ENCODE results near the gene DISP3. TPM values are rescaled to one million over a fixed set of nuclear protein-coding genes. Genes with fewer than 3 reads are reported as not detected.

Gene DISP3
- total and polyA plus RNA-seq, 2 of the 4 experiments (the other 2 are of a cell fraction): 0.05 TPM; not detected in 1

- no peaks in the 10 kb centered on the region for H3K79me1 ChIP-seq (ENCODE audit: low read depth in 1 of 2, low read length in 2 of 2)
- no peak overlapping the region for H2BK15ac ChIP-seq (ENCODE audit: low read depth, low read length)
- no peak overlapping the region for H3K9ac ChIP-seq (ENCODE audit: low read depth, low read length)
- no peak overlapping the region for H3K27ac ChIP-seq (ENCODE audit: insufficient read depth, low read length)
- H3K9me1 ChIP-seq (ENCODE audit: insufficient read depth, low read length): no peaks in the 10 kb centered on the region
- H3K4me3 ChIP-seq (ENCODE audit: insufficient read depth, low read depth, low read length): no peak overlapping the region
- H2BK20ac ChIP-seq (ENCODE audit: low read depth, low read length): no peak overlapping the region
- H2AK9ac ChIP-seq (replicated peaks; ENCODE audit: low read depth, low read length, poor library complexity): no peak overlapping the region
- 73% methylated on average over 4 of the region's 15 CpGs; no CpG with 5 or more reads in 1 of the 2 experiments for WGBS, 2 experiments (ENCODE audit: extremely low coverage in 2 of 2, insufficient read length in 1 of 2)
- dilution Hi-C loops (cut with HindIII; ENCODE audit: low sequenced_read_pairs, unreplicated experiment) (no loop called here), in situ Hi-C loops (cut with MboI; ENCODE audit: low sequenced_read_pairs) (no loop called here), intact Hi-C loops (cut with micrococcal nuclease) (no loop called here)
- H3K14ac ChIP-seq (replicated peaks; ENCODE audit: low read depth, low read length): no peak overlapping the region
- no peak overlapping the region for H3K18ac ChIP-seq (ENCODE audit: low read depth, low read length)
- H3K4me2 ChIP-seq (ENCODE audit: low read depth, low read length): no peak overlapping the region
- no peak overlapping the region for H4K8ac ChIP-seq (ENCODE audit: low read depth in 2 of 2, low read length in 2 of 2)
- H2BK120ac ChIP-seq (ENCODE audit: low read depth, low read length): no peak overlapping the region
- H3K9me3 ChIP-seq (ENCODE audit: control insufficient read depth, insufficient read depth, low read length): no peaks in the 10 kb centered on the region
- TF ChIP-seq CEBPB (IDR thresholded peaks at IDR 0.05; ENCODE audit: low read depth, low read length) (no peak), BHLHE40 (IDR thresholded peaks at IDR 0.05; ENCODE audit: low read depth, low read length) (no peak), RCOR1 (IDR thresholded peaks at IDR 0.05; ENCODE audit: insufficient replicate concordance, low read length) (no peak), CHD1 (IDR thresholded peaks at IDR 0.05; ENCODE audit: low read depth, low read length) (no peak), POLR2A (IDR thresholded peaks at IDR 0.05; ENCODE audit: low read depth, low read length) (no peak), FOS (IDR thresholded peaks at IDR 0.05; ENCODE audit: low read depth, low read length) (no peak), SMC3 (IDR thresholded peaks at IDR 0.05; ENCODE audit: low read depth, low read length) (no peak), USF2 (IDR thresholded peaks at IDR 0.05; ENCODE audit: low read depth, low read length) (no peak), CTCF (conservative IDR thresholded peaks at IDR 0.05; ENCODE audit: low read depth, low read length) (no peak), ELK1 (IDR thresholded peaks at IDR 0.05; ENCODE audit: borderline replicate concordance, low read depth, low read length) (no peak), NFE2L2 (IDR thresholded peaks at IDR 0.05; ENCODE audit: low read depth, low read length) (no peak), RAD21 (IDR thresholded peaks at IDR 0.05; ENCODE audit: low read length) (no peak), MAFK (IDR thresholded peaks at IDR 0.05; ENCODE audit: low read depth, low read length) (no peak)
- POLR2A ChIA-PET (ENCODE audit: unreplicated experiment): no interaction called here
- no peak overlapping the region for H2AK5ac ChIP-seq (ENCODE audit: low read depth, low read length)
- CTCF ChIA-PET: no interaction called here
- no peak overlapping the region for H2BK5ac ChIP-seq (ENCODE audit: low read depth, low read length, poor library complexity, severe bottlenecking)
- no peaks in the 10 kb centered on the region for H3K4me1 ChIP-seq (ENCODE audit: control insufficient read depth, insufficient read depth, low read length)
- no peak overlapping the region for H4K91ac ChIP-seq (ENCODE audit: insufficient read depth, low read depth, low read length)
- no peak overlapping the region for H3K23ac ChIP-seq (ENCODE audit: low read depth, low read length)
- H3K56ac ChIP-seq (ENCODE audit: extremely low read depth, insufficient read depth, low read length): no peak overlapping the region
- ATAC-seq (ENCODE audit: low read depth) (no peak), DNase-seq (no peak)
- H4K5ac ChIP-seq (ENCODE audit: low read depth, low read length): no peak overlapping the region
- H2AFZ ChIP-seq (replicated peaks; ENCODE audit: low read length, poor library complexity): no peak overlapping the region
- H4K20me1 ChIP-seq (ENCODE audit: insufficient read depth, low read length): no peaks in the 10 kb centered on the region
- H3K36me3 ChIP-seq (ENCODE audit: control insufficient read depth, insufficient read depth, low read length): no peaks in the 10 kb centered on the region
- no peaks in the 10 kb centered on the region; the same call in 1 of the 2 replicates for H3K27me3 ChIP-seq (ENCODE audit: control insufficient read depth, insufficient read depth, low read length)
- BruUV-seq (replicated peaks): no TSS peak
- no peak overlapping the region for H3K4ac ChIP-seq (ENCODE audit: low read depth, low read length)
Measured at GRCh38 chr1:11530731-11531311, 51.9 kb downstream of the DISP3 start.

Measured in IMR-90 (cell line).